Spleen (tissue), 11 donors: ENCODE measurements around the gene CACNB3. TPM values are rescaled to one million over a fixed set of nuclear protein-coding genes. Genes with fewer than 3 reads are reported as not detected.
"Not testable (repeated sequence)": the region's sequence is repeated elsewhere in the genome, so short reads cannot be mapped to it uniquely, and the experiment has no call there.

Experiments
- DNase-seq: peaks from one replicate; pipeline ENCODE4 v3.0.0-alpha.2; 2020
- H3K27ac ChIP-seq, 8 donors: fragments of 200-600 bp; sonication (generic) in 7 of 8; 1 replicate in 4 of 8; 2 replicates in 4 of 8; pipeline versions ENCODE4 v1.5.0 to v1.8.0; 2016 to 2021; ENCODE audit warnings: inconsistent platforms in 4 of 8, mild to moderate bottlenecking in 4 of 8, moderate library complexity in 1 of 8
- H3K27me3 ChIP-seq, 7 donors: fragments of 200-600 bp; sonication (generic) in 6 of 7; replicated peaks in 1 of 7; 1 replicate in 4 of 7; 2 replicates in 3 of 7; pipeline versions ENCODE4 v1.5.0 to v1.8.0; 2016 to 2021; ENCODE audit warnings: inconsistent platforms in 3 of 7, mild to moderate bottlenecking in 1 of 7
- H3K36me3 ChIP-seq, 6 donors: fragments of 200-600 bp; sonication (generic) in 5 of 6; 1 replicate in 4 of 6; 2 replicates in 2 of 6; pipeline versions ENCODE4 v1.5.0 to v1.8.0; 2016 to 2021; ENCODE audit warnings: inconsistent platforms in 2 of 6
- H3K4me1 ChIP-seq, 6 donors: fragments of 200-600 bp; sonication (generic) in 5 of 6; 1 replicate in 3 of 6; 2 replicates in 3 of 6; pipeline versions ENCODE4 v1.5.0 to v1.8.0; 2016 to 2021; ENCODE audit warnings: inconsistent platforms in 3 of 6
- H3K4me3 ChIP-seq, 8 donors: fragments of 200-600 bp; sonication (generic) in 7 of 8; 1 replicate in 4 of 8; 2 replicates in 4 of 8; pipeline versions ENCODE4 v1.5.0 to v1.8.0; 2016 to 2021; ENCODE audit warnings: inconsistent platforms in 4 of 8, mild to moderate bottlenecking in 4 of 8, moderate library complexity in 2 of 8
- H3K9me3 ChIP-seq, 8 donors: fragments of 200-600 bp; sonication (generic) in 7 of 8; 1 replicate in 4 of 8; 2 replicates in 4 of 8; pipeline versions ENCODE4 v1.5.0 to v1.8.0; 2016 to 2021; ENCODE audit warnings: inconsistent platforms in 4 of 8
- CTCF ChIP-seq, 11 experiments: fragments of 200-600 bp in 7 of 11; fragments of 450-650 bp in 4 of 11; sonication (generic) in 4 of 11; IDR thresholded peaks in 8 of 11; conservative IDR thresholded peaks in 3 of 11; 1 replicate in 7 of 11; 2 replicates in 4 of 11; pipeline versions ENCODE4 v1.4.0 to v1.8.0; 2016 to 2021; ENCODE audit warnings: antibody characterized with exemption in 11 of 11, inconsistent platforms in 4 of 11, mild to moderate bottlenecking in 1 of 11
- POLR2A ChIP-seq, 3 donors: fragments of 450-650 bp; IDR thresholded peaks; one replicate each; pipeline ENCODE4 v1.5.1; 2017; ENCODE audit warnings: antibody characterized with exemption in 3 of 3, mild to moderate bottlenecking in 1 of 3
- POLR2AphosphoS5 ChIP-seq, 3 donors: sonication (generic); formaldehyde crosslinking; IDR thresholded peaks; one replicate each; pipeline ENCODE4 v1.5.1; 2017; ENCODE audit warnings: antibody characterized with exemption in 3 of 3
- WGBS, 5 donors: extraction: QIAGEN DNeasy Blood & Tissue Kit in 3 of 5; methylation state at CpG; one replicate each; pipeline versions ENCODE4 v1.1.5 to v1.1.7; 2013 to 2018; 5-methylcytosine and 5-hydroxymethylcytosine counted together
- intact Hi-C: fragments of 100-400 bp; cut with DNase I; formaldehyde crosslinking; loops from one replicate; pipeline ENCODE4 v1.15.0; 2023; ENCODE audit warnings: low total_unique reads
- polyA plus RNA-seq, 3 donors: library from polyadenylated mRNA; stranded (reverse); fragments of 200-250 nt; gene quantifications; one replicate each; pipeline ENCODE4 v1.2.1, GENCODE V29; 2013
- total RNA-seq, 7 donors: library from RNA; depleted of rRNA in 3 of 7; stranded (reverse); fragments of >200 nt in 3 of 7; fragmentation: NEBNext Ultra II Directional in 4 of 7; extraction: Animal tissue kit (Norgen Biotek cat#: 25700) in 4 of 7; gene quantifications; one replicate each; pipeline versions ENCODE4 v1.1.0 to v1.2.1, GENCODE V29; 2016 to 2021
- donor health status: healthy with polysubstance abuse.
- donor health status: DM: no; HTN: no; CAD: no; lungs with moderate emphysema.
- donor health status: DM: no; HTN: no; CAD: no.
- donor health status: Bipolar disorder and iron deficiency.
- donor health status: healthy.
- donor health status: DM: no; HTN: no; CAD: no.
- donor health status: DM: yes; HTN: yes; CAD: no.

The CACNB3 gene
- total and polyA plus RNA-seq, 10 donors = 2.5 to 16.1 (median 6.0) TPM

DNA sequence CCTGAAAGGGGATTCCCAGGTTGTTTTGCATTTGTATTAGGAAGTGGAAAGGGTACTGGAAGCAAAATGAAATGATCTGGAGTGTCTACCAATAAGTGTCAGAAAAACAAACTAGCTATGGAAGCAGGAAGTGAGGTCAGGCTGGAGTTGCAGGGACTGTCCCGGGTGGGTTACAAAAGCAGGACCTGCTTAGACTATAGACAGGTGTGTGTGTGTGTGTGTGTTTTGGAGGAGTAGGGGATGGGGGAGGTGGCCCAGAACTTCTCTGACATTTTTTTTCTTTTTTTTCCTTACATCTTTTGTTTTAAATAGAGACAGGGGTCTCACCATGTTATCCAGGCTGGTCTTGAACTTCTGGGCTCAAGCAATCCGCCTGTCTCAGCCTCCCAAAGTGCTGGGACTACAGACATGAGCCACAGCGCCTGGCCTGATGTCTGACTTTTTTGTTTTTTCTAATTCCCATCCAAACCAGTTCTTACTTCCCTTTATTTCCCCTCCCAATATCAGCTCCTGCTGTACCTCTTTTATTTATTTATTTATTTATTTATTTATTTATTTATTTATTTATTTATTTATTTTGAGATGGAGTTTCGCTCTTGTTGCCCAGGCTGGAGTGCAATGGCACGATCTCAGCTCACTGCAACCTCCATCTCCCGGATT lies 47.9 kb downstream of the CACNB3 start:
- peaks cover 7 to 32% (median 24%) of the 10 kb centered on the region in 6 donors for H3K4me1 ChIP-seq
- peaks cover 0 to 7% (median 0%) of the 10 kb centered on the region in 6 donors for H3K36me3 ChIP-seq
- no peak for DNase-seq
- H3K27ac ChIP-seq = peak overlapping the region in 6 of 8 donors; percentile 2 to 74 (median 48)
- peak overlapping the region; percentile 38 to 85 (median 56) for H3K4me3 ChIP-seq
- TF ChIP-seq POLR2AphosphoS5 (IDR thresholded peaks at IDR 0.05) = no peak
- no peak for TF ChIP-seq CTCF (IDR thresholded peaks at IDR 0.05 in 8 of 11, conservative IDR thresholded peaks at IDR 0.05 in 3 of 11)
- no peak for TF ChIP-seq POLR2A (IDR thresholded peaks at IDR 0.05)
- intact Hi-C loops = no loop called here
- 68 to 78% (median 72%) methylated on average over 6 of the region's 6 CpGs for WGBS, 5 donors
- peaks cover 0 to 39% (median 0%) of the 10 kb centered on the region in 7 donors for H3K27me3 ChIP-seq
- no peaks in the 10 kb centered on the region for H3K9me3 ChIP-seq

DNA sequence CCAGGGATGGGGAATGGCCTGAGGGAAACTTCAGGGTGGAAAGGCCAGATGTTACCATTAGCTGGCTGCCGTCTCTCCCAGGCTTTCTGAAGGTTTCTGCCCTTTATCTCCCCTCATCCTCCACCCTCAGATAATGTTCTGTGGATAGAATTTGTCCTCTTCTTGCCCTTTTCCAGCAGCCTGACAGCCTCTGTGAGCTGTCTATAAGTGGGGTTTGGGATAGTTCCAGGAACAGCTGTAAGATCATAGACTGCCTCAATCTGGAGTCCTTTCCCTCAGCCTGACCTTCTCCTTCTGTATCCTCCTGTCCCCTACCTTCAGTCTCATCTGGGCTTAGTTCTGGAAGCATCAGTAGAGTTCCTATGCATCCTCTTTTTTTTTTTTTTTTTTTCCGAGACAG lies 50.2 kb downstream of the CACNB3 start:
- WGBS, 5 donors = 81 to 93% (median 82%) methylated on average over 2 of the region's 2 CpGs
- Histone ChIP-seq H3K4me3 (no peak overlapping the region), H3K27ac (no peak overlapping the region), H3K4me1 (peaks cover 7 to 30% (median 24%) of the 10 kb centered on the region in 6 donors), H3K9me3 (no peaks in the 10 kb centered on the region), H3K36me3 (no peaks in the 10 kb centered on the region), H3K27me3 (peaks cover 0 to 24% (median 0%) of the 10 kb centered on the region in 7 donors)
- DNase-seq = no peak
- TF ChIP-seq POLR2AphosphoS5 (IDR thresholded peaks at IDR 0.05) (no peak), CTCF (IDR thresholded peaks at IDR 0.05 in 8 of 11, conservative IDR thresholded peaks at IDR 0.05 in 3 of 11) (no peak), POLR2A (IDR thresholded peaks at IDR 0.05) (no peak)
- intact Hi-C loops = no loop called here

DNA sequence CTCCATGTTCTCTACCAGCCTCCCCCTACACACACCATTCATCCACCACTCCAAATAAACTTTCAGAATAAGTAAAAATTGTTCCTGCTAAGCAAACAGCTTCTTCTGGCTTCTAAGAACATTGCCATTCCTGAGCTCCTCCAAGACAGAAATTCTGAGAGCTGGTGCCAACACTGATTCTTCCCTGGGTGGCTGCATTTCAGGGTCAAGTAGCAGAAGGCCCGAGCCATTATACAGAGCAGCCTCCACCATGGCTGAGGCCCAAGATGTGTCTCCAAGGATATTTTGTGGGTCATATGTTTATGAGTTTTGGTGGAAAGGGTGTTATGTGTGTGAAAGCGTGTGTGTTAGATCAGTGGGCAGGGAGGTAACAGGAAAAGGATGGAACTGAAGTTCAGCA lies 50.9 kb downstream of the CACNB3 start:
- Histone ChIP-seq H3K4me3 (no peak overlapping the region), H3K4me1 (peaks cover 7 to 23% (median 22%) of the 10 kb centered on the region in 6 donors), H3K27ac (no peak overlapping the region), H3K27me3 (peaks cover 0 to 16% (median 0%) of the 10 kb centered on the region in 7 donors), H3K36me3 (no peaks in the 10 kb centered on the region), H3K9me3 (no peaks in the 10 kb centered on the region)
- intact Hi-C loops = no loop called here
- DNase-seq = no peak
- no peak for TF ChIP-seq POLR2AphosphoS5 (IDR thresholded peaks at IDR 0.05)
- no peak for TF ChIP-seq POLR2A (IDR thresholded peaks at IDR 0.05)
- no peak for TF ChIP-seq CTCF (IDR thresholded peaks at IDR 0.05 in 8 of 11, conservative IDR thresholded peaks at IDR 0.05 in 3 of 11)
- WGBS, 5 donors = 76 to 87% (median 82%) methylated on average over 2 of the region's 2 CpGs

- 81 to 91% (median 87%) methylated on average over 4 of the region's 4 CpGs for WGBS, 5 donors
- intact Hi-C loops = no loop called here
Measured at GRCh38 chr12:48873096-48873495, 54.8 kb downstream of the CACNB3 start.

DNA sequence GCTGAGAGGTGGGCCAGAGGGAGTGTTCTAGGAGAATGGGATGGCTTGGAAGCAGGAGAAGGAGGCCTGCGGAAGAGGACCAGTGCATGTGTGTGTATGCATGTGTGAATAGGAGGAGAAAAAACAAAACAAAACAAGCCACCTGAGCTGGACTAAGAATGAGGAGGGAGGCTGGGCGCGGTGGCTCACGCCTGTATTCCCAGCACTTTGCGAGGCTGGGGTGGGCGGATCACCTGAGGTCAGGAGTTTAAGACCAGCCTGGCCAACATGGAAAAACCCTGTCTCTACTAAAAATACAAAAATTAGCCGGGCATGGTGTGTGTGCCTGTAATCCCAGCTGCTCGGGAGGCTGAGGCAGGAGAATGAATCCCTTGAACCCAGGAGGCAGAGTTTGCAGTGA lies 55.2 kb downstream of the CACNB3 start:
- H3K27ac ChIP-seq, DNase-seq, intact Hi-C loops, H3K9me3 ChIP-seq, H3K36me3 ChIP-seq, H3K27me3 ChIP-seq, H3K4me3 ChIP-seq, H3K4me1 ChIP-seq: not testable (repeated sequence)
- 87 to 96% (median 92%) methylated on average over 8 of the region's 8 CpGs for WGBS, 5 donors

More at GRCh38 chr12:48873096-48873495, 54.8 kb downstream of the CACNB3 start:
- Histone ChIP-seq H3K4me3 (no peak overlapping the region), H3K36me3 (no peaks in the 10 kb centered on the region), H3K4me1 (no peaks in the 10 kb centered on the region), H3K27me3 (no peaks in the 10 kb centered on the region), H3K9me3 (no peaks in the 10 kb centered on the region), H3K27ac (no peak overlapping the region)
- no peak for DNase-seq
- no peak for TF ChIP-seq POLR2AphosphoS5 (IDR thresholded peaks at IDR 0.05)
- TF ChIP-seq POLR2A (IDR thresholded peaks at IDR 0.05) = no peak
- no peak for TF ChIP-seq CTCF (IDR thresholded peaks at IDR 0.05 in 8 of 11, conservative IDR thresholded peaks at IDR 0.05 in 3 of 11)
